SW 1271 (cell line): ENCODE data around the gene MAN1A1.

Experiments used
- DNase-seq, 2 experiments: peaks; one replicate each; lab custom pipeline; 2025; lab: John Stamatoyannopoulos, UW

MAN1A1 gene

DNA sequence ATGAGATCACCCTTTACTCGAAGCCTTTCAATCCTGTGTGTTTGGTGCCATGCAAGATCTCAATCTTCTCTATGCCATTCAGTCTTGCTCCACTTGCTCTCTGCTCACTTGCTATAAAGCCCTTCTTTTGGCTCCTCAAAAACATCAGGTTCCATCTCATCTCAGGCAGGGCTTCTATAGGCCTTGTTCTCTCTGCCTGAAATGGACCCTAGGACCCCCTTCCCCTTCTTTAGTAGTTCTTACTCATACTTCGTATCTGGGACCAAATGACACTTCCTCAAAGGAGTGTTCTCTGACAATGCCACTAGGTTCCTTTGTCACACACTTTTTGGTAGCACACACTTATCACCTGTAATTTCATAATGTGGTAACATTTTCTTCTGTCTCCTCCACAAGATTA lies 154.4 kb downstream of the MAN1A1 start:
- DNase-seq, result no peak

DNA sequence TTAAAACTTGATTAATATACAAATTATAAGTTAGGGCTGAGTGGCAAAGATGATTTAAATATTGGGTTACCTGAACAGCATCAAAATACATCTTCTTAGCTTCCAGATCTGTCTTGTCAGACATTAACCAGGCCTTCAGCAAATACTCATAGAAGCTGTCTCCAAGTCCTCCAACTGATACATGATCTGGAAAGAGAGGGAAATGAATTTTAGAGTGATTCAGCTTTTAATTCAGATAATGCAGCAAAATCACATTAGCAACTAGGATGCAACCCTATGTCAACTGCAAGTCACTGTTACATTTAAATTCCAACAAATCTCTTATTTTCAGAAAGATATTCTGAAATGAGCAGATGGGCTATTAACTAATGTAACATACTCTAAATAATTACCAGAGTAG lies 155.9 kb downstream of the MAN1A1 start:
- DNase-seq, result no peak

DNA sequence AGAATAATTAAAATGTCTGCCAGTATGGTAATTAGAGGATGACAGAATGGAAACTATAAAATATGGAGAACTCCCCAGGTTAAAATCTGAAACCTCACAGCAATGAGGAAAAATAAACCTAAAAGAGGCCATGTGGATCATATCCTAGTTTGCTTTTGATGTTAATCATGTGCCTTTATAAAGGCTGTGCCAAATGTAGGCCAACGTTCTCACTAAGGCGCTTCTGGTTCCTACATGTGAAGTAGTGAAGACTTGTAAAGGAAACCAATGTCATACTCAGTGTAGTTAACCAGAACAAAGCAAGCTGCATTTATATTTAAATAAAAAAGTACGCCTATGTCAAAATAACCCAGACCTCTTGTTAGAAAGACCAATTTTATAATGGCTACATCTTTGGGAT lies 157.4 kb downstream of the MAN1A1 start:
- DNase-seq, result no peak

DNA sequence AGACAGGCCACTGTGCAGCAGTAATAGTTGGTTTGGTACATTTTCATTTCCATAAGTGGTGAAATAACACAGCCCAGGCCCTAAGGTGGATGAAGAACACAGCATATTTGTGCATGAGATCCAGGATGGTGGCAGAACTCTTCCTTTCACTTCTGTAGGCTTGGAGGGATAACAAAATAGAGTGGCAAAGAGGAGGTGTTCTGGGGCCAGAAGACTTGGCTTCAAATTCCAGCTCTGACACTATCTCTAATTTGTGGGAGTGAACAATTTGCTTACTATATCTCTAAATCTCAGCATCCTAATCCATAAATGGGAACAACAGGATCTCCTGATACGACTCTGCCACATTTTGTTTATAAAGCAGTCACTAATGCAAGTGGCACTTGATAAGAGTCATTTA lies 159.4 kb downstream of the MAN1A1 start:
- no peak for DNase-seq

DNA sequence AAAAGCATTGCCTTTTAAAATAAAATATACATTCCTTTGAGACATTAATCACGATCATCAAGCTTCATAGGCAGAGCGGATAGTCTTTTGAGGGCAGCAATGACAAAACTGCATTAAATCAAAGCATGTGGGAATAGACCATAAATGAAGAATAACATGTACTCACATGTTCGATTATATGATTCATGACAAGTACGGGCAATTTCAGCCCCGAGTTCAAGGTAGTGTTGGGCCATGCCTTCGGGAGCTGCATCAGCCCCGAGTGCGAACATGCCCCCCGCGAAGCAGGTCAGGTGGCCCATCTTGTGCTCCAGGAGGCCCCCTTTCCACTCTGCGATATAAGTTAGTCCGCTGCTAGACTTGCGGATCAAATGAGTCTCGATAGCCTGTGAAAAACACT lies 160.1 kb downstream of the MAN1A1 start:
- no peak for DNase-seq

DNA sequence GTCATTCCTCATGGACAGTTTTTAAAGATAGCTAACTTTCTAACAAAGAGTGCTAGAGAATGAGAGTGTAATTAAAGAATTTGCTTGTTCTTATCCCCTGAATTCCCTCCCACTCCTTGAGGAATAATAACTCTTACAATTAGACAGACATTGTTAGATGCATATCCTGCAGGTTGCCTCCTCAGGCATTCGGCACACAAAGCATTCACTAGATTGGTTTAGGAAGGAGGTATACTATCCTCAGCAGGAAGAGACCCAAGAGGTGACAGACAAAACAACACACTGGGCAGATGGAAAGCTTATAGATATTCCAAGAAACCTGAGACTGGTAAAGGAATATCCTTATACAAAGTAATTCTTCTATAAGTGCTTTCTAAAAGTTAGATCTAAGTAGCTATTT lies 162.0 kb downstream of the MAN1A1 start:
- no peak for DNase-seq

DNA sequence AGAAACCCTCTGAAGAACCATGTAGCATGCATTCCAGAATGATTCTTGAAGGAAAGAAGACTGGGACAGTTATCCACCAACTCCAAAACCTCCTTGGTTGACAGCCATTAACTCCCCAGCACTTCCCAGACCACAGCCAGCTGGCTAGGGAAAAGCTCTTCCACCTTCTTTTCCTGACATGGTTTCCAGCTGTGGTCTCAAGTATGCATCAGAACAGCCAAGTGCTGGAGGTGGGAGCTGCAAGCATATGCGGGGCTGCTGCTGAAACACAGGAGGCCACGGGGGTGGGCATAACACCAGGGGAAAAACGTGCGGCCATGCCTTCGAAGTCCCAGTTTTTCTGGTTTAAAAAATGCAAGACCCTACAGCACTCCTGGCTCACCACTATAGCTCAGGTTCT lies 163.1 kb downstream of the MAN1A1 start:
- DNase-seq, result no peak

DNA sequence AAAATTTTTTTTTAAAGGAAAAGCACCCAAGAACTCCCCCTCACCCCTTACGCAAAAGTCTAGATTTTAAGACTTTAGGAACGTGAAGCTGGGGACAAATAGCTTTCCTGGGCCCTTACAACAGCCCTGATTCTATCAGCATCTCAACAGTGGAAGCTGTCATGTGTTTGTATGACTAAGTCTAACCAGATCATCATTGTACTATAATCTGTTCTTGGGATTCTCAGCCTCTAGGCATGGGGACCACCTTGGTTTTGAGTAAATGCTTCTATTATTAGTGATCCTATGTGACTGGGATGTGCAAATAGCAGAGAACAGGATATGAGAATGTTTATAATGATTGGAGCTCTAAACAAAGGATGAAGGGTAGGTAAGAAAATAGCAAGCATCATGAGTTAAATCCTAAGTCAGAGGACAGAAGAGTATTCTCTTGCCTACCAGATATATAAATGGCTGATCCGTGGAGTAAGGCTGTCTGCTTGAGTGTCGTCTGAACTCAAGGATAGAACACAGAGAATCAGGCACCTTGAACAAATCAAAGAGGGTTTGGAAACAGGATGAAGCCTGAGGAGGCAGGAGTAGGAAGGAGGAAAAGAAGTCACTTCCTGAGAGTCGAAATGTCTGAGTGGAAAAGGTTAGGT lies 165.4 kb downstream of the MAN1A1 start:
- no peak for DNase-seq

DNA sequence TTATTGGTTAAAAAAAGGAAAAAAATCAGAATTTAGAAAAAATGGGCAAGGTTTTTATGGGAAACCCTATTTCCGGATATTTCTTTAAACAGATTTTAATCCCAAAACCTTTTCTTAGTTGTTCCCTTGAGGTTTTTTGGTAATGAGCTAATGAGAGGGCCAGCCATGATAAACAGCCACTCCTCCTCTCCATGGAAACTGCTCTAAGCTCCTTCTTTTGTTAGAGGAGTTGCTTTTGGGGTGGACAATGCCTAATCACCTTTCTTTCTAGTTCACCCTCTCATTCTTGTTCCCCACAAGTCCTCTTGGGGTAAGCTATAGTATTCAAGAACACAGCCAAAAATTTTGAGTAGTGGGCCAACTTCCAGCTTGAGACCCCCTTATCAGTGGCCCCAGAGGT lies 166.1 kb downstream of the MAN1A1 start:
- no peak for DNase-seq

DNA sequence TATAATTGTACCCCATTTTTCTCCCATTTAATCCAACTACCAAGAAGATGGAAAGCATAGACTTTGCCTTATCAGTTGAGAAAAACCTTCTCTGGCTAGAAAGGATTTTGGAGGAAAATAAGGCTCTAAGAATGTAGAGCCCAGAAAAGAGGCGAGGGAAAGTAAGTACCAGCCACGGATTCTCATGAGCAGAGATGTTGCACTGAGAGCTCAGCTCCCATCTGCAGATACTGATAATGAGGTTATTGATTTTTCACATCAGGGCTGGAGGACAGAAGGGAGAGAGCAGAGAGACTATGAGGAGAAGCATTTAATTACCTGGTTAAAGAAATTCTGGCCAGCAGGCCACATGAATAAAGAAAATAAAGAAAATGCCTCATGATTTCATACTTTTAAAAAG lies 166.7 kb downstream of the MAN1A1 start:
- peak in 1 of 2 experiments; percentile 83 for DNase-seq

DNA sequence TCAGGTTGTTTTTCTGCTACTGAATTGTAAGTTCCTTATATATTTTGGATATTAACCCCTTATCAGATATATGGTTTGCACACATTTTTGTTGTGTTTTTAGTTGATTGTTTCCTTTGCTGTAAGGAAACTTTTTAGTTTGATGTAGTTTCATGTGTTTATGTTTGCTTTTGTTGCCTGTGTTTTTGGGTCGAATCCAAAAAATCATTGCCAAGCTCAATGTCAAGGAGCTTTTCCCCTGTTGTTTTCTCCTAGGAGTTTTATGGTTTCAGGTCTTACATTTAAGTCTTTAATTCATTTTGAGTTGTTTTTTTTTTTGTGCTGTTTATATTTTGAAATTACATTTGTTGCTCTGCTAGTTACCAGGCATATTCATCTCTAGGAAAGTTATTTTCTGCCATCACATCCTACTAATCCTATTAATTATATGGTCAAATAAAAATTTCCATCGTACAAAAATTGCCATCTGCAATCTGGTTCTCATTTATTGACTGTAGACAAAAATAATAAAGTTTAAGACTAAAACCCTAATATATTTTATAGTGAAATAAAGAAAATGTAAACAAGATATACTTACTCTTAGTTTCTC lies 167.3 kb downstream of the MAN1A1 start:
- DNase-seq, result no peak

DNA sequence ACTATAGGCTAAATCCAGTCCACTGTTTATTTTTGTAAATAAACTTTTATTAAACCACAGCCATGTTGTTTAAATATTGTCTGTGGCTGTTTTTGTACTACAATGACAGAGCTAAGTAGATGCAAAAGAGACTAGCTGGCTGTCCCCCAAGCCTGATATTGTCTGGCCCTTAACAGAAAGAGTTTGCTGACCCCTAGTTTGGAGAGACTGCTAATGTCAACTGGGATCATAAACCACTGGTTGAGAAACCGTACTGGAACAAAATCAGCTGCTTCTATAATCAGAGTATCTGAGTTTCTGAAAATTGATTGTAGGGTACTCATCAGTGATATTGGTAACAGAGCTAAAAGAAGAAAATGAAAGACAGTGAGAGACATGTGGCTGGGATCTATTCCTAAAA lies 168.5 kb downstream of the MAN1A1 start:
- no peak for DNase-seq

DNA sequence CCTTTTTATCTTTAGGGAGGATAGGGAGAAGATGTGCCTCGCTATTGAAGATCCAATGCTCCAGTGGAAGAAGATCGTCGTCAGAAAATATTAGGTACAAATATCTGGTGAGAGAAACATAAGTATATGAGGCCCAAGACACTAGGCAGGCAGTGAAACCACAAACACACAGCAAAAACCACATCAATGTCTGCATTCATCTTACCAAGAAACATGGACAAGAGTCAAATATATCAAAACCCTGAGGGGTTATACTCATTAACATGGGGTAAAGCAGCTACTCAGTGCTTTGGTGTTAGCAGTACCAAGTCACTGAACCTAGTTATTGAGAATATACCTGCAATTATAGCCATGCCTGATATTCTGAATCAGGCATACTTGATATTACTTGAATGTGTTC lies 169.7 kb downstream of the MAN1A1 start:
- no peak for DNase-seq

DNA sequence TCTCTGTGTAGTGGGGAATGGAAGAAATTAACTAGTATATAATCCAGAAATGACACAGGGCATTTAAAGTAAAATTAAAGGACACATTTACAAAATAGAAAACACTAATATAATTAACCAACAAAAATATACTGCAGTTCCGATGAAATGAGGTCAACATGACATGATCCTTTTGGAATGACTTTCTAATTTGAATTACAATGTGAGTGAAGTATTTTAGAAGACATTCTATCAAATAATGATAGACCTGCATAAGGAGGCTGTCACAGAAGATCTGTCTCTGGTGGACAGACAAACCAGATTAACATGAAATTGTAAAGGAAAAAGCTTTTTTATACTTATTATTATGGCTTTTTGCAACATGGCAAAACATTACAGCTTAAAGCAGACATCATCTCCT lies 170.5 kb downstream of the MAN1A1 start:
- DNase-seq, result no peak

DNA sequence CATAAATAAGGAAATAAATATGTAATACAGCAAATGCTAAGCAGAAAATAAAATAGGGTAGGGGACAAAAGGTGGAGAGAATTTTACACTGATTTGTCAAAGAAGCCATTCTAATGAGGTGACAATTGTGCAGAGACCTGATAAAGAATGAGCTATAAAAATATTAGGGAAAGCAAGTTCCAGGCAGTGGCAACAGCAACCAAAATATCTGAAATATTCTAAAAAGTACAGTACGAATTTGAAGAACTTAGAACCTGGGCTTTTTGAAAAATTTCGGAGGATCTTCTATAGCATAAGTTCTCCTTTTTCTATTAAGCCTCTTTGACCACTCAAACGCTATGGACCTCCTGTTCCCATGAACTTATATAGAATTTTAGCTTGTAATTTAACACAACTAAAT lies 173.1 kb downstream of the MAN1A1 start:
- no peak for DNase-seq

DNA sequence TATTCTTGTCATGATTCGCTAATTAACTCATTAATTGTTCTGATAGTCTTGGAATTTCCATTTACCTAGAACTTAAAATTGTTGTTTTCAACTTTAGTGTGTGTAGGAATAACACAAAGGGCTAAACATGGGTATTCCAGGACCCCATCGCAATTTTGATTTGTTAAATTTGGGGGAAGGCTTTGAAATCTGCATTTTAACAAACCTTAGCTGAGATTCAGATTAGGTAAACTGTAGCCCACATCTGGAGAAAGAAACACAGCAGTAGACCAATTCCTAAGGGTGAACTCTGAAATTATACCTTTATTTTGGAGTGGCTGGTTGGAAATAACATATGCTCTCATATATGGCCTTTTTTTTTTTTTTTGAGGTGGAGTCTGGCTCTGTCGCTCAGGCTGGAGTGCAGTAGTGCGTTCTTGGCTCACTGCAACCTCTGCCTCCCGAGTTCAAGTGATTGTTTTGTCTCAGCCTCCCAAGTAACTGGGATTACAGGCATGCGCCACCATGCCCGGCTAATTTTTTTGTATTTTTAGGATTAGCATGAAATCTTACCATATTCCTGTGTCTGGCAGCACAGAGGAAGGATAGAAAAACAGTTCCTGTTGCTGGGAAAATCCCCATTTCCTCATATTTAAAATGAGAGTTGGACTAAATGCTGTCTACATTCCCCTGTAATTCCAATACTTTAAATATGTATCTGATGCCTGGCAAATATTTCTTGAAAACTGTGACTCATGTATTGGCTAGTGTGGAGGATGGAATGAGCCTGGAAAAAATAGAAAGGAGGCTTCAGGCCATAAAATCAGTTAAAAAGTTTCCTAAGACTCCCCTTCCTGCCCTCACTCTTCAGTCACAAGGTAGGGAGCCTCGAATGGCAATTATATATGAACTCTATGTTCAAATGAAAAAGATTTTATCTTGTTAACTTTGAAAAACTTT lies 174.4 kb downstream of the MAN1A1 start:
- no peak for DNase-seq

DNA sequence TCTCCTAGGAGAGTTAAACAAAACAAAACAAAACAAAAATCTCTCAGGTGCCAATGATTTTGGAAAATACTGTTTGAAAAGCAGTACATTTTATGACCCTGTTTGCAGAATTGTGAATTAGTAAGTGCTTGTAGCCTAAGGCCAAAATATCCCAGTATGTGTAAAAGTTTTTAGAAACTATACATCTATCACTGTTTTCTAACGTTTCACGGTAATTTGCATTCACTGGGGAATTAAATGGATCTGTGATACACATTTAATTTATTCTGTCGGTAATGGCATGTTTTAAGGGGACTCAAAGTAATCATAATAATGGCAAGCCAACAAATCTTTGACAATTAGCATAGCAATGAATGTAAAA lies 175.5 kb downstream of the MAN1A1 start:
- DNase-seq, result no peak

DNA sequence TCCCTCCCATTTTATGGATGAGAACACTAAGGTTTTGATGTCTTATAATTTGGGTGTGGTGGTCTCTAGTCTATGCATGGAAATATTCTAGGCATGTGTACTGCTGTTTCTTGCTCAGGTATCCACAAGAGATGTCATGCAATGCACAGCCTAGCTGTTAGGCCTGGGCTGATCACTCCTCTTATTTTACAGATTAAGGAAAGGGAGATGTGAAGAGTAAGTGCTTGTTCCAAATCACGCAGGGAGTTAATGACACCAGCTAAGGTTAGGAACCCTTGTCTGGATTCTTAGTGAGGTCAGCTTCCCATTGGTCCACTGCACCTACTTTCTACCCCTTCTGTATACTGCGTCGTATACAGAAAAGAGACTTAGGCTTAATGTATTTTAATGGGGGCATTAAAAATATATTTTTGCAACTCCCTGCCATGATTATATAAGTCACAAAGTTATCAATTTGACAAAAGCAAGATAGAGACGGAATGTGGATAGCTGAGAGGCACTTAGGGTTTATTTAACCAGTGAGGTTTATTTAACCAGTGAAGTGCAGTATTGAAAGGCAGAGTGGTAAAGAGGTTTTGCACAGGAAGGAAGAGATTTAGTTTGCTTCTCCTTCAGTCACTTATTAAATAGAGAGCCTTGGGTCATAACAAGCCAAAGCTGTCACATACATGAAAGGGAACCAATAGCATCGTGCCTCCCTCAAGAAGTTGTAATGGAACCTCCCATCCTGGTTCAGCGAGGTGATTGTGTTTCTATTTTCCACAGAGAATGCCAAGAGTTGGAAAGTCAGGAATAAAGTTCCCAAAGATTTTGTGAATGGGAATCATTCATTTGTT lies 176.1 kb downstream of the MAN1A1 start:
- no peak for DNase-seq

DNA sequence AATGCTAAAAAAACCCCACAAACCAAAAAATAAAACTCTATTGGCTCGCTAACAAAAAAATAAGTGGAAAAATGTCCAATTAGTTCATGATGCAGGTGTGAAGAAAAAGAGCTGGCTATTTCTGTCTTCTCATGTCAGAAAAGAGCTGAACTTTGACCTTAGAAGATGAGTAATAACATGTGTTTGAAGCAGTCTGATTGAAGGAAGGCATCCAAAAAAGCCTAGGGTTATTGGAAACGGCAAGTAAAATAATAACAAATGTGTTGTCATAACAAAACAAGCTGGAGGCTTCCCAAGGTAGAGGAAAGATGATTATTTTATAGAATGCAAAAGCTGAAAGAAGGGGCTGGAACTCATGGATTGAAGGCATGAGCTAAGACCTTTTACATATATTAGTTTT lies 176.7 kb downstream of the MAN1A1 start:
- no peak for DNase-seq

DNA sequence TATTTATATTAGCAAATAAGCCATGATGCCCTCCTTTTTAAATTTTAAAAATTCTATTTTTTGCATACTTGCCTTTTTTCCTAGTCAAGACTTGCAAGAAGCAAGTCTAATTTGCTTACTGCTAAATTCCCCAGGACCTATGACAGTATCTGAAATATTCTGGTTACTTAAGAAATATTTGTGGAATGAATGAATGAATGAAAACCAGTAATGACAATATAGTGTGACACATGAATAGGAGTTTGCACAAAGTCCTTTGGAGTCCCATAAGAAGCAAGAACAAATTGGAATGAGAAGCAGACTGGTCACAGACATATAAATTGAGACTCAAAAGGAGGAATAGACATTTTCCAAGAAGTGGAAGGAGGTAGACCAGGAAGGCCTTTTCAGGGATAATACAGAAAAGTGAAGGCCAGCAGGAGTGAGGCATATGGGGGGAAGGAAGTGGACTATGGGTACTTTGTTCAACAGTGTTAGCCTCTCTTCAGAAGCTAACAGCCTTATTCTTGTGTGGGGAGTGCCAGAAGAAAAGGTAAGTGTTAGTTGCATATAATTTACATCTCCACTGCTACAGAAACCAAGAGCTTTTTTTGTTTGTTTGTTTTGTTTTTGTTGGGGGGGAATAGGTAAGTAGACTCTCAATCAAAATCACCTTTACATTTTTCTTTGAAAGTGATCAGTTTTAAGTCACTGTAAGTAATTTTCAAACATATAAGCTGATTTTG lies 177.5 kb downstream of the MAN1A1 start:
- DNase-seq, result no peak

DNA sequence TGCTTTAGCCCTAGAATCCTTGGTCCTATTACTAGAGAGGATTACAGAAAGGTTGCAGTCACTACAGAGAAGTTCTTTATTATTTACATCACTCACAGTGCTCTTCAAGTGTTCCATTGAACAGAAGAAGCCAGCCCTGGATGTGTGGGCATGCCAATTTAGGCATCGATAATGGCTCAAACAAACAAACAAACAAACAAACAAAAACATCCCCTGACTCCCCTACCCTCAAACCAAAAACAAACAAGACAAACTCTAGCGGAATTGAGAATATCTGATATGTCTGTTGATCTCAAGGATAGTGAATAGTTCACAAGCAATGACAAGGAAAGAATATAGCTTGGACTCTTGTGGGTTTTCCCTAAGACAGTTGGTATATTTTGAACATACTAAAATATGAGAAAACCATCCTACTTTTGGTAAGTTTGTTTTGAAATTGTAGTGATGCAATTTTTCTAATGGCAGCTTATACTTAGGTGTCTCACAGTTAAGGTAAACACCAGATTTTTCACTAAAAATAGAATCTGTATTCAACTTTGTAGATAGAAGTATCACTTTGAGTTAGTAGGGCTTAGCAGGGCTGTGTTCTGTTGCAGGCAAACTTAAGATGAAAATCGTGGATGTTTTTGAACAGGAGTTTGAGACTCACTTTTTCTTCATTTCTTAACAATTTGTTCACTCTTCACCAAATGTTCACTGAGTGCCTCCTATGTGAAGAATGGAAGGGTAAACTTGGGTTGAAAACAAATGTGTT lies 178.3 kb downstream of the MAN1A1 start:
- no peak for DNase-seq
